ENCODE measurements around the gene ATP2B2.

- TF ChIP-seq CTCF (IDR thresholded peaks at IDR 0.05 in 4 of 5, conservative IDR thresholded peaks at IDR 0.05 in 1 of 5) (peak in 1 of 5 experiments; percentile 37), POLR2A (IDR thresholded peaks at IDR 0.05) (no peak)
Measured at GRCh38 chr3:10286596-10287295, 218.6 kb downstream of the ATP2B2 start.
